AG04450 (cell line): ENCODE results near the gene STXBP6. TPM values are rescaled to one million over a fixed set of nuclear protein-coding genes. Genes with fewer than 3 reads are reported as not detected.
"Not testable (repeated sequence)": the region's sequence is repeated elsewhere in the genome, so short reads cannot be mapped to it uniquely, and the experiment has no call there.

Source experiments
- CTCF ChIA-PET: fragments of 300-600, 350-600 bp; formaldehyde crosslinking; extraction: SDS; loops from one replicate; lab custom pipeline; 2022; ENCODE audit warnings: antibody characterized with exemption, inconsistent platforms; lab: Charles Lee
- POLR2A ChIA-PET: fragments of 350-600 bp; formaldehyde crosslinking; extraction: SDS; loops from one replicate; lab custom pipeline; 2021; ENCODE audit warnings: antibody characterized with exemption, inconsistent platforms; lab: Yijun Ruan, JAX
- DNase-seq: peaks from one replicate; pipeline ENCODE4 v3.0.0-alpha.2; 2011; ENCODE audit warnings: low read depth, low spot score
- H3K27ac ChIP-seq: one replicate; pipeline ENCODE4 v1.5.1; 2012; ENCODE audit warnings: low read depth, low read length, control low read depth
- H3K27me3 ChIP-seq: one replicate; pipeline ENCODE4 v1.6.0; 2012; ENCODE audit warnings: low read length; ENCODE audit not compliant: control insufficient read depth, insufficient read depth
- H3K4me3 ChIP-seq: 2 replicates; pipeline ENCODE4 v1.5.1; 2011; ENCODE audit warnings: mild to moderate bottlenecking, low read depth, low read length, control low read depth
- H3K9me3 ChIP-seq: 2 replicates; pipeline ENCODE4 v1.5.1; 2012; ENCODE audit warnings: low read length; ENCODE audit not compliant: control insufficient read depth, insufficient read depth
- CTCF ChIP-seq: IDR thresholded peaks from 2 replicates; pipeline ENCODE4 v1.5.1; 2011; ENCODE audit warnings: low read depth, low read length, control low read depth, inconsistent platforms
- polyA plus RNA-seq: library from polyadenylated mRNA; depleted of rRNA; stranded (reverse); fragments of >200 nt; gene quantifications from 2 replicates; pipeline ENCODE4 v1.2.3, GENCODE V29; 2011

The STXBP6 gene
- polyA plus RNA-seq, 1 experiment: 0.16 TPM

DNA sequence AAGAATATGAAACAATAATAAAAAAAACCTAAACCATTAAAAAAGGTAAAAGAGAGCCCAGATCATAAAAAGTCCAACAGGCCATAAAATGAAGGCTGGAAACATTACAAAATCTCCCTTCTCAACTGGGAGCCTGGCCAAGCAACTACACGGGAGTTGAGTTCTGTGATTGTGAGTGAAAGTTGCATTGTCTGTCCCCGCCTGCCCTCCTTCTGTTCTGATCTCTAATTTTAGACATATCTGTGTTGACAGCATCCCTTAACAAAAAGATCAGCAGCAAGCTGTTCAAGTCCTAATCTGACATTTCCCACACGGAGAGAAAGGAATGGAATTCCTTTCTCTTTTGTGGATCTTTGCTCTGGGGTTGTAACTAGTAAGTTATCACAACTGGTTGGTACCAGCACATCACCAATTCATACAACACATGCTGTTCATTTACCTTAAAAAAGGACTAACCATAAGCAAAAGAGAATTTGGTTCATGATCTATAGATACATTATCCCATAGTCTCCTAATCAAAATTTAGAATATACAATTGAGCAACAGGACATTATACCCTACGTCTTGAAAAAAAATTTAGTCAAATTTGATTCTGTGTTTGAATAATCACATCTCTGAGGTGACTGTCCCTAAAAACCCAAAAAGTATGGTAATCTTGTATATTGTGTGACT, 210.9 kb downstream of the STXBP6 start:
- H3K27ac ChIP-seq: no peak overlapping the region
- no peaks in the 10 kb centered on the region for H3K9me3 ChIP-seq
- no peak for TF ChIP-seq CTCF
- ChIA-PET POLR2A (no interaction called here), CTCF (no interaction called here)
- no peaks in the 10 kb centered on the region for H3K27me3 ChIP-seq
- H3K4me3 ChIP-seq: no peak overlapping the region
- no peak for DNase-seq

DNA sequence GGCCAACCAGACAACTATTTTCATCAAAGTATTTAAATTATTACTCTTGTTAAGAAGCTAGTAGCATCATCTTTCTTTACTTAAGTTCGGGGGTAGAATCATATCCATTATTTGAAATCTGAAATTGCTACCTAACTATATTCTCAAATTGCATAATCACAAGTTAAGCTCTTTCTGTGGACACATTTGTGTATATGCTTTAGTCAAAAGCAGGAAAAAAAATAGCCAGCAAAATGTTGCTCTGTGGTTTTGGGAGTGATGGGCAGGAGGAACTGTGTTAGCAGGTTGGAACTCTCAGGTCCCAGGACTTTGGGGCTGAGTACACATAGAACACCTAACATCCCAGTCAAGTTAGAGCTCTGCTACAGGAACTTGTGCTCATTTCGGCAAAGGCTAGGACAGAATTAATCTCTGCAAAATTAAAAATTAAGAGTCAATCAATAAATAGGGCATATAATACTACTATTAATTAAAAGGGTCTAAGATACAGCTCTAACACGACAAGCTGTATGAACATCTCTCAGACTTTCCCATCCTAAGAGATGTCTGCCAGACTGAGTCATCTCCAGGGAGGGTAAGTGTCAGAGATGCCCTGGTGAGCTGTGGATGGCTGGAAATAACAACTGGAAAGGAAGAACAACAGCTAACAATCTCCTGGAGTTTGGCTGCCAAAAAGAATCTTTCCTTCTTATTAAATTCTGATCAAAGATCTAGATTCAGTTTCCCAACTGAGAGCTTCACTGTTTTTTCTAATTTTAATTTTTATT, 212.5 kb downstream of the STXBP6 start:
- no peaks in the 10 kb centered on the region for H3K27me3 ChIP-seq
- no peaks in the 10 kb centered on the region for H3K9me3 ChIP-seq
- CTCF ChIA-PET: no interaction called here
- no peak overlapping the region for H3K4me3 ChIP-seq
- TF ChIP-seq CTCF: no peak
- H3K27ac ChIP-seq: no peak overlapping the region
- POLR2A ChIA-PET: no interaction called here
- DNase-seq: no peak

- not testable (repeated sequence) for H3K27ac ChIP-seq, H3K9me3 ChIP-seq, DNase-seq, H3K27me3 ChIP-seq, H3K4me3 ChIP-seq
- CTCF ChIA-PET: interaction anchor here (0.7 kb wide), 1 partner anchor 19 kb away, joined by 3 read pairs; no protein-coding TSS in a partner anchor
- POLR2A ChIA-PET: interaction anchor here (0.7 kb wide), 1 partner anchor 210 kb away, joined by 6 read pairs; no protein-coding TSS in a partner anchor
Measured at GRCh38 chr14:24836324-24836723, 213.6 kb downstream of the STXBP6 start.

- no peak overlapping the region for H3K27ac ChIP-seq
- no peaks in the 10 kb centered on the region for H3K27me3 ChIP-seq
- ChIA-PET POLR2A (no interaction called here), CTCF (no interaction called here)
- no peak for DNase-seq
- no peak for TF ChIP-seq CTCF
- no peak overlapping the region for H3K4me3 ChIP-seq
- H3K9me3 ChIP-seq: no peaks in the 10 kb centered on the region
Measured at GRCh38 chr14:24834956-24835355, 215.0 kb downstream of the STXBP6 start.

DNA sequence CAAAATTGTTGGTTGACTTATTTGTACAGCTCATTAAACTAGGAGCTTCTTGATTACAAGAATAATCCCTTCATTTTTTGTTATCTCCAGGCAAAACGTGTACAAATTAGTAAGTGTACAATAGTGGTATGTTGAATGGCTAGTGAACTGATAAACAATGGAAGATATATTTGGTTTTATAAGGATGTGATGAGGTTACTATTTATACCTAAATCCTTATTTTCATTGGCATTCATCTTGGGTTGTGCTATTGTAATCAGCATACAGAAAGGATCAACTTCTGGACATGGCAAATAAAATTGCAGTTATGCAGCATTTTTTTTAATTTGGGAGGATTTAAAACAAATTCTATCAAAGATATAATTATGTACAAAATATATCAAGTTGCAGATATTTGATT, 216.6 kb downstream of the STXBP6 start:
- TF ChIP-seq CTCF: no peak
- POLR2A ChIA-PET: no interaction called here
- H3K9me3 ChIP-seq: no peaks in the 10 kb centered on the region
- no peak overlapping the region for H3K4me3 ChIP-seq
- CTCF ChIA-PET: no interaction called here
- no peaks in the 10 kb centered on the region for H3K27me3 ChIP-seq
- no peak overlapping the region for H3K27ac ChIP-seq
- no peak for DNase-seq
